HFF-Myc (cell line): ENCODE measurements around the gene TRAPPC2L.

ENCODE experiments used
- DNase-seq: peaks from one replicate; pipeline ENCODE4 v3.0.0-alpha.2; 2011; ENCODE audit warnings: low read depth; ENCODE audit errors: extremely low read depth
- H3K4me3 ChIP-seq: replicated peaks from 2 replicates; pipeline ENCODE4 v1.5.1; 2011; ENCODE audit warnings: low read depth, mild to moderate bottlenecking, control low read depth, low read length
- CTCF ChIP-seq: IDR thresholded peaks from 2 replicates; pipeline ENCODE4 v1.5.1; 2012; ENCODE audit warnings: mild to moderate bottlenecking, low read depth, low read length, control low read depth; ENCODE audit errors: missing control alignments

Gene TRAPPC2L

DNA sequence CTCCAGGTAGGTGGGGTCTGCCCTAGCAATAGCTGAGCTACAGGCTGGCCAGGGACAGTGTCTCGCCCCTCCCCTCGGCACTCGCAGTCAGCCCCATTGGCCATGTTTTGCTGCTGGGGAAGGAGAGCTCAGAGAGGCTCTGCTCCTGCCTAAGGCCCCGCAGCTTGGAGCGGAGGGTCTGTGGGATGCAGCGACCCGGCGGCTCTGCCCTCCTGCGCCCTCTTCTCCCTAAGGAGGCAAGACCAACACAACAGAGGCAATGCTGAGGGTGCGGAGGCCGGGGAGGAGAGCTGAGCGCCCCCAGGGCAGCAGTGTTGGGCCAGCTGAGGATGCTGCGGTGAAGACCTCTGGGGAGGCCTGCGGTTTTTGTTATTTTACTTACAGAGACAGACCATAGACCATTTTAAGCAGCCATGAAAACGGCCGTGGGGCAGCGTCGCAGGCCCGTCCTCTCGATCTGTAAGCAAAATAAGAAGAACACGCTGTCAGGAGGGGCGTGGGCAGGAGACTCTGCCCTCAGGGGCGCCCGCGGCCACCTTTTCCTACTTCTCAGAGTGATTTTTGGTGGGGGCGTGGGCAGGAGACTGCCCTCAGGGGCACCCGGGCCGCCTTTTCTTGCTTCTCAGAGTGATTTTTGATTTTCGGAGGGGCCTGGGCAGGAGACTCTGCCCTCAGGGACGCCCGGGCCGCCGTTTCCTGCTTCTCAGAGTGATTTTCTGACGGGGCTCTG, 40.9 kb downstream of the TRAPPC2L start:
- H3K4me3 ChIP-seq, result no peak overlapping the region
- DNase-seq, result no peak
- no peak for TF ChIP-seq CTCF

DNA sequence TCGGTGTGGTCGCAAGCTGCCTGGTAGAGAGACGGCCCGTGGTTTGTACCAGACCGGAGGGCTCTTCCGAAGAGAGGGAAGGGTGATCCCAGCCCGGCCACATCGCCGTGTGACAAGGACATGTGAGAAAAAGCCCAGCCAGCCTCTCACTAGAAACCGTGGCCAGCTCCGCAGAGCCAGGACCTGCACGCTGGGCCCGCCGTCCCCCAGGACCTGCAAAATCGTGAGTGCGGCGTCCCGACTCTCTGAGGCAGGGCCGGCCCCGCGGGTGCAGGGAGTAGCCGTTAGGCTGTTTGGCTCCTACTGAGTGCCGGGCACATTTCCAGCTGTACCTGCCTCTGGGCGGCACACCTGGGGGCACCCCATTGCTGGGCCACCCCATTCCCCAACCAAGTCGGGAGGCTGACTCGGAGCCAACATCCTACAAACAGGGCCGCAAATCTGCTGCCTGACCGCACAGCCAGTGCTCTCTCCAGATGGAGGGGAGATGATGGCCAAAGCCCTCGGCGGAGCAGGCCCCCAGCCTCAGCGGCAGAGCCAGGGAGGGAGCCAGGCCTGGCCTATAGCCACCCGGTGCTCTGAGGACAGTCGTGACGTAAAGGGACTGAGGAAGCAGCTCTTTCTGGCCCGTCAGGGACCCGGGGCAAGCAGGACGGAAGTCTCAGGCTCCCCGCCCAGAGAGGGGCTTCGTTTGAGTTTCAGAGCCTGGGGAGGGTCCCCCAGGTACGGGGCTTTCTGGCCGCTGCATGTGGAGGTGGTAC, 43.2 kb downstream of the TRAPPC2L start:
- TF ChIP-seq CTCF, result no peak
- DNase-seq, result no peak

DNA sequence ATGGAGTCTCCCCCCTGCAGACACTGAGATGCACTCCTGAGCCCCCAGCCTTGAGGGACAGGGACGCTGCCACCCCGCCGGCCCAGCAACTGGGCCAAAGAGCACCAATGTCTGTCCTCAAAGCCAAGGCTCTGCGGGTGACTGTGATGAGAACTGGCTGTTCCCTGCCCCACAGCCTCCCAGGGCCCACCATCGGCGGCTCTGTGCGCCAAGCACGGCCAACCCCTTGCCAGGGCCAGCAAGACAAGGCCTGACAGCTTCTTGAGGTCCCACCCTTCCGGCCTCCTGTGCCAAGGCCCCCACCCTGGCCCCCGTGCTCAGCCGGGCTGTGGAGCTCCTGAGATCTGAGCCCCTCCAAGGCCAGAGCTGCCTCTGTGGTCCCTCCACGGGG, 43.7 kb downstream of the TRAPPC2L start:
- H3K4me3 ChIP-seq, result no peak overlapping the region
- no peak for TF ChIP-seq CTCF
- DNase-seq, result no peak

More for the DNA sequence above, 43.2 kb downstream of the TRAPPC2L start:
- H3K4me3 ChIP-seq, result no peak overlapping the region

- DNase-seq, result no peak
- TF ChIP-seq CTCF, result no peak
- no peak overlapping the region for H3K4me3 ChIP-seq
Measured at GRCh38 chr16:88901718-88902337, 44.9 kb downstream of the TRAPPC2L start.

- TF ChIP-seq CTCF, result no peak
- no peak overlapping the region for H3K4me3 ChIP-seq
- DNase-seq, result no peak
Measured at GRCh38 chr16:88902744-88903143, 45.8 kb downstream of the TRAPPC2L start.

DNA sequence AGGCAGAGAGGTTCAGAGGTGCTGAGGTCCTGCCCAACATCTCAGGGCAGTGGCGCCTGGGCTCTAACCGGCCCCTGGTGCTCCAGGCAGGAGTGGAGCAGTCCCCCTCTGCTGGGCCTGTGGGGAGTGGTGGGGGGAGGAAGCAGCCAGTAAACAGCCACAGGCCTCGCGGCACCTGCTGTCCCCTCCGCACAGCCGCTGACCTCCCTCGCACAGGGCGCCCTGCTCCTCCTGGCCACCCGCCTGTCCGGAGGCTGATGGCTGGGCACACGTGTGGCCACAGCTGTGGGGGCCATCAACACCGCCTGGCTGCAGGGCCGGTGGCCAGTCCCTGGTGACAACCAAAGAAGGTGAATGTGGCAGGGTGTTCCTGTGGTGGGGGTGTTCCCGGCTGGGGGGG, 46.3 kb downstream of the TRAPPC2L start:
- no peak overlapping the region for H3K4me3 ChIP-seq
- TF ChIP-seq CTCF, result no peak
- DNase-seq, result no peak
